ENCODE data around the gene PRRC2B.
"Not testable (repeated sequence)": the region's sequence is repeated elsewhere in the genome, so short reads cannot be mapped to it uniquely, and the experiment has no call there.

Gene PRRC2B

DNA sequence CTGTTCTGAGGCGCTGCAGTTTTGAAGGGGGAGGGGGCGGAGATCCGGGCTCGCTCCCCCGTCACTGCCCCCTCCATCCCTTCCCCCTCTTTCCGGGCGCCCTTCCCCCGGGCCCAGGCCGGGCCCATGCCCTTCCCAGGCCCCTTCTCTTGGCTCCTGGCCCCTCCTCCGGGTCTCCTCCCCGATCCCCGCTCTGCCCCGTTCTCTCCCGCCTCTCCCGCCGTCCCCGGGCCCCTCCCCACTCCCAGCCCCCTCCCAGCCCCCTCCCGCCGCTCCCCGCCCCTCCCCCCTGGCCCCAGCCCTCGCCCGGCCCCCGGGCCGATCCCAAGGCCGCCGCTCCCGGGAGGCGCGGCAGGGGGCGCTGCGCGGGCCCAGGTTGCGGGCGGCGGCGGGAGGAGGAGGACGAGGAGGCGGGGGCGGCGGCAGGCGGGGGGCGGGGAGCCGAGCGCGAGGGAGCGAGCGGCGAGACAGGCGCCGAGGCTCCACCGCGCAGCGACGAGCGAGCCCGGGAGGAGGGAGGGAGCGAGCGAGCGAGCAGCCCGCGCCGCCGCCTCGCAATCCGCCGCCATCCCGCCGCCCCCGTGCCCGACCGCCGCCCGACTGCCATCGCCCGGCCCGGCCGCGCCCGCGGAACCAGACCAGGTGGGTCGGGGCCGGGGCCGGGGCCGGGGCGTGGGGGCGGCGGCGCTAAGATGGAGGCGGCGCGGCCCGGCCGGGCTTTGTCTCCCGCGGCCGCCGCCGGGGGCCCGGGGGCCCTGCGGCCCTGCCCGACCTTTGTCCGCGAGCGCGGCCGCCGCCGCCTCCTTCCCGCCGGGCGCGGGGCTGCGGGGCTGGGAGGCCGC, at the start of gene PRRC2B:
PRRC2B (plus strand) TSS at position 465 of the 842 bp plus-strand sequence. CDS start 36,059 bp downstream, outside the sequence.
- DNase-seq (ENCODE audit: low spot score): peak; percentile 96
- in situ Hi-C loops (cut with MboI; ENCODE audit: low pct_unique_long_range_greater_than_20kb, low sequenced_read_pairs, unreplicated experiment): no loop called here

DNA sequence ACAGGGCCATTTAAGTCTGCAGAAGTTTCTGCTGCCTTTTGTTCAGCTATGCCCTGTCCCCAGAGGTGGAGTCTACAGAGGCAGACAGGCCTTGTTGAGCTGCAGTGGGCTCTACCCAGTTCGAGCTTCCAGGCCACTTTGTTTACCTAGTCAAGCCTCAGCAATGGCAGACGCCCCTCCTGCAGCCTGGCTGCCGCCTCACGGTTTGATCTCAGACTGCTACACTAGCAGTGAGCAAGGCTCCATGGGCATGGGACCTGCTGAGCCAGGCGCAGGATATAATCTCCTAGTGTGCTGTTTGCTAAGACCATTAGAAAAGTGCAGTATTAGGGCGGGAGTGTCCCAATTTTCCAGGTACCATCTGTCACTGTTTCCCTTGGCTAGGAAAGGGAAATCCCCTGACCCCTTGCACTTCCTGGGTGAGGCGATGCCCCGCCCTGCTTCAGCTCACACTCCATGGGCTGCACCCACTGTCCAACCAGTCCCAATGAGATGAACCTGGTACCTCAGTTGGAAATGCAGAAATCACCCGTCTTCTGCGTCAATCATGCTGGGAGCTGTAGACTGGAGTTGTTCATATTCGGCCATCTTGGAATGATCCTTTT, 48.9 kb upstream of the PRRC2B start:
- DNase-seq (ENCODE audit: low spot score); in situ Hi-C loops (cut with MboI; ENCODE audit: low pct_unique_long_range_greater_than_20kb, low sequenced_read_pairs, unreplicated experiment): not testable (repeated sequence)

More for the DNA sequence above, at the start of gene PRRC2B:
- TF ChIP-seq, protein P1, sequence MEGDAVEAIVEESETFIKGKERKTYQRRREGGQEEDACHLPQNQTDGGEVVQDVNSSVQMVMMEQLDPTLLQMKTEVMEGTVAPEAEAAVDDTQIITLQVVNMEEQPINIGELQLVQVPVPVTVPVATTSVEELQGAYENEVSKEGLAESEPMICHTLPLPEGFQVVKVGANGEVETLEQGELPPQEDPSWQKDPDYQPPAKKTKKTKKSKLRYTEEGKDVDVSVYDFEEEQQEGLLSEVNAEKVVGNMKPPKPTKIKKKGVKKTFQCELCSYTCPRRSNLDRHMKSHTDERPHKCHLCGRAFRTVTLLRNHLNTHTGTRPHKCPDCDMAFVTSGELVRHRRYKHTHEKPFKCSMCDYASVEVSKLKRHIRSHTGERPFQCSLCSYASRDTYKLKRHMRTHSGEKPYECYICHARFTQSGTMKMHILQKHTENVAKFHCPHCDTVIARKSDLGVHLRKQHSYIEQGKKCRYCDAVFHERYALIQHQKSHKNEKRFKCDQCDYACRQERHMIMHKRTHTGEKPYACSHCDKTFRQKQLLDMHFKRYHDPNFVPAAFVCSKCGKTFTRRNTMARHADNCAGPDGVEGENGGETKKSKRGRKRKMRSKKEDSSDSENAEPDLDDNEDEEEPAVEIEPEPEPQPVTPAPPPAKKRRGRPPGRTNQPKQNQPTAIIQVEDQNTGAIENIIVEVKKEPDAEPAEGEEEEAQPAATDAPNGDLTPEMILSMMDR (IDR thresholded peaks at IDR 0.05; ENCODE audit: extremely low read depth, insufficient read depth, missing control alignments): peak; percentile 76

- in situ Hi-C loops (cut with MboI; ENCODE audit: low pct_unique_long_range_greater_than_20kb, low sequenced_read_pairs, unreplicated experiment): no loop called here
- DNase-seq (ENCODE audit: low spot score): no peak
- TF ChIP-seq, protein P1 (IDR thresholded peaks at IDR 0.05; ENCODE audit: extremely low read depth, insufficient read depth, missing control alignments): no peak
Observed at GRCh38 chr9:131346559-131346958, 47.3 kb upstream of the PRRC2B start.

GRCh38 chr9:131347376-131348020, 46.4 kb upstream of the PRRC2B start:
- DNase-seq (ENCODE audit: low spot score): no peak
- TF ChIP-seq, protein P1 (IDR thresholded peaks at IDR 0.05; ENCODE audit: extremely low read depth, insufficient read depth, missing control alignments): no peak
- in situ Hi-C loops (cut with MboI; ENCODE audit: low pct_unique_long_range_greater_than_20kb, low sequenced_read_pairs, unreplicated experiment): no loop called here

DNA sequence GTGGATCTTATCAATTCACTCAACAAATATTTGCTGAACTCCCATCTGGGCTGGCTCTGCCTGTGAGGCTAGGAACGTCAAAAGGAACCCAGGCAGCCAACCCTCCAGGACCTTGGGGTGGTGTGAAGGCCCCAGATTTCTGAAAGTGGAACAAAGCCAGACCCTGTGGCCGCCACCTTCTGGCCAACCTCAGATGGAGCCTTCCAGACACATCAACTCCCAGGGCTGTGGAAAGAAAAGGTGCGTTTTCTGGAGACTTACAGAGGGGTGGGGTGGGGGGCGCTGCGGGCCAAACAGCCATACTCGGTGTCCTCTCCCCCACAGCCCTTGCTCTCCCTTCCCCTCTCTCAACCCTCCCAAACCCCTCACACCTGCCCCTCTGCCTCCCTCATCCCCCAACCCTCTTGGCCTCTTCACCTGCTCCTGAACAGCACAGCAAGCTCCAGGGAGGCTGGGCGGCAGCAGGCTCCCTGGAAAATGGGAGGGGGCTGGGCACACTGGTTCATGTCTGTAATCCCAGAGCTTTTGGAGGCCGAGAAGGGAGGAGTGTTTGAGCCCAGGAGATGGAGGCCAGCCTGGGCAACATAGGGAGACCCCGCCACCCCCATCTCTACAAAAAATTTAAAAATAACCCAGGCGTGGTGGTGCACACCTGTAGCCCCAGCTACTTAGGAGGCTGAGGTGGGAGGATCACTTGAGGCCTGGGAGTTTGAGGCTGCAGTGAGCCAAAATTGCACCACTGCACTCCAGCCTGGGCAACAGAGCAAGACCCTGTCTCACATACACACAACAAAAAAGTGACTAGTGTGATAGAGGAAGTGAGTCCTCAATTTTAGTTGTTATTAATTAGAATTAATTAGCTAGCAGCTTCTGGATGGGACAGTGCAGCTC, 45.0 kb upstream of the PRRC2B start:
- TF ChIP-seq, protein P1 (IDR thresholded peaks at IDR 0.05; ENCODE audit: extremely low read depth, insufficient read depth, missing control alignments): no peak
- no peak for DNase-seq (ENCODE audit: low spot score)
- in situ Hi-C loops (cut with MboI; ENCODE audit: low pct_unique_long_range_greater_than_20kb, low sequenced_read_pairs, unreplicated experiment): no loop called here

DNA sequence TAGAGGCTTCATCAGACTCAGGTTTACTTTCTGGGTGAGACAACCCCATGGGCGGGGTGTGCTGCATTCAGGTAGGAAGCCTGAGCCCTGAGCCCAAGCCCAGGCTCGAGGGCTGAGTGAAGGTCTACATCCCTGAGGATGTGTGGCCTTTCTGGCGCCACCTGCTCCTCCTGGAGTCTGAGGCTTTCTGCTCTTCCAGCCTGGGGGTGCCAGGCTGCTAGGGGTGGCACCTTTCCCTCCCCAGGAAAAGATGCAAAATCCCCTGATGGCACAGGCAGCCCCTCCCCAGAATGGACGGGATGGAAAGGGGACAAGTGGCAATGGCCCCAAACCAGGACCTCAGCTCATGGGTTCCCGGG, 44.4 kb upstream of the PRRC2B start:
- in situ Hi-C loops (cut with MboI; ENCODE audit: low pct_unique_long_range_greater_than_20kb, low sequenced_read_pairs, unreplicated experiment): no loop called here
- DNase-seq (ENCODE audit: low spot score): no peak
- TF ChIP-seq, protein P1 (IDR thresholded peaks at IDR 0.05; ENCODE audit: extremely low read depth, insufficient read depth, missing control alignments): no peak
